NCI-H510A (cell line): Measurements from ENCODE around the gene SNRNP70.

Experiments
- DNase-seq: peaks from one replicate; lab custom pipeline; 2025; lab: John Stamatoyannopoulos, UW

SNRNP70 gene

DNA sequence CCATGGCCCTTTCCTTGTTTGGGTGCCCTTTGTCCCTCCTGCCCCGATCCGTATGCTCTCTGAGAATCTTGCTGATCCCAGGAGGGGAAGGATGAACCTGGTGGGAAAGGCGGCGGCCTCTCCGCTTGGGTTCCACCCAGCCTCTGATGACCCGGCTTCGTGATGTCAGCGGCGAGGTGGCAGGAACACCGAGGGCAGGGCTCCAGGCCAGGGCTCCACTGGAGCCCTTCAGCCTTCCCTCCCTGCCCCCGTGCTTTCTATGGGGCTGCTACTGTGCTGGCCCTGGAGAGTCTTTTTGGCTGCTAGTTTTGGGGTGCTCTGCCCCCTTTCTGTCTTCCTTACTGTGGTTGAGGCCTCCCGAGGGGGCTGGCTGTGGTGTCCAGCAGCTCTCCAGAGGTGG is 17.1 kb downstream of the SNRNP70 start:
- DNase-seq: no peak

DNA sequence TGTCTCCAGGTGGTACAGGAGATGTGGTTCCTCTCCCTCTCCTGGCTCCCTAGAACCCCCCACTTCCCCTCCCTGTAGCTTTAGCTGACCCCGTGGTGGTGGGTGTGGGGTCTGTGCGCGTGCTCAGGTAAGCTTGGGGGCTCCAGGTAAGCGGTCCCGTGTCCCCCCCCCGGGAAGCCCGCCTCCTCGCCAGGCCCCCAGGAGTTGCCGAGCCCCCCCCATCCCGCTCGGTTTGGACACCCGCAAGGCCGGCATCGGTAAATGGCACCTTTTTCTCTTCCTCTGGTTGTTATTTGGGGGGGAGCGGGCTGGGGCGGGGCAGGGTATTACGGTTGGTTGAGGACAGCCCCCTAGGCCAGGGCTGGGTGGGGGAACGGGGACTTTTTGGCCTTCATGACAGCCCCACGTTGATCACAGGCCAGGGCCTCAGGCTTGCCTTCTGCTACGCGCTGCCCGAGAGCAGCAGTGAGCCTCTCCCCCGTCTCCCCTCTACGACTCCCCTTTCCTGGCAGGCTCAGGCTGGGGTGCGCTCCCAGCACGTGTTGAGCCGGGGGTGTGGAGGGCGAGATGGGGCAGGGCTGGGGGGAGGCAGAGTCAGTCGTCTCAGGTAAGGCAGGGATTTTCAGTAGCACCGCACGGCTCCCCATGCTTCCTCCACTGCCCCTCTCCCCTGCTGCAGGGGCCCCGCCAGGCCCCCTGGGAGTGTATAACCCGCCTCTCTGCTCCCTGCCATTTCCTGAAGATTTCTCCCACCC is 18.3 kb downstream of the SNRNP70 start:
- DNase-seq: no peak

DNA sequence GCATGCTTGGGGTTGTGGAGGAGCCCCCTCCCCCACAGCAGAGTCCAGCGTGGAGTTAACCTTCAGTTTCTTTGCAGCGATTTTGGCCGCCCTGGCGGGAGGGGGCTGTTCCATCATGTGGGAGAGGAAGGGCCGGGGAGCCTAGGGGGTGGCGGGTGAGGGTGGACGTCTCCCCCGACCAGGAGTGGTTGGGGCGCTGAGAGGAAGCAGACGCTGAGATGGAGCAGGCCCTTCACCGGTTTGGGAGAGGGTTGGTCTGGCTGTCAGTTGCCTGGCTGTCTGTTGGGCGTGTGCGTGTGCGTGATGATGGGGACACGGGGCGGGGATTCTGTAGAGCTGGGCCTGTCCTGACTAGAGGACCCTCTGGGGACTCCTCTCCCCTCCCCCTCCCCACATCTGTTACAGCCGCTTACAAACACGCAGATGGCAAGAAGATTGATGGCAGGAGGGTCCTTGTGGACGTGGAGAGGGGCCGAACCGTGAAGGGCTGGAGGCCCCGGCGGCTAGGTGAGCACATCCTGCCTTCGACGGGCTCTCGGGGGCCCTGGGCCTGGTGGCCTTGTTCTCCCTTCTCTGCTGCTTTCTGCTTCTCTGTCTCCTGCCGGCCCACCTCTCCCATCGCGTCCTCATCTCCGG is 19.1 kb downstream of the SNRNP70 start:
- no peak for DNase-seq

DNA sequence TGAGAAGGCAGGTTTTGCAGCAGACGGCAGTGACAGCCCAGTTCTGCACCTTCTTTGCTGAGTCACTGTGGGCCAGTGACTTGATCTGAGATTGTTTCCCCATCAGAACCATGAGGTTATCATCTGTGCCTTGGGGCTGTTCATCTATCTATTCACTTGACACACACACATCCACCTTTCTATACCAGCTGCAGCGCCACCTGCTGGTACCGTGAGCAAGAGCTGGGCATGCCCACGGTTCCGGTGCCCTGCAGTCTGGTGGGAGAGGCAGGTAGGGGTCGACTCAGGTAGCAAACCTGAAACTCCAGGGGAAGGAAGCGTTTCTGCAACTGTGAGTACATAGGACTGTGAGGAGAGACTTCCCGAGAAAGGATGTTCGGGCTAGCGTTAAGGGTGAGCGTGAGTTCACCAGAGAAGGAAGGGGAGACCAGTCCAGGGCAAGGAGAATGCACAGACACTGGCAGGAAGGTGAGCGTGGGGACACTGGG is 21.4 kb downstream of the SNRNP70 start:
- DNase-seq: no peak

DNA sequence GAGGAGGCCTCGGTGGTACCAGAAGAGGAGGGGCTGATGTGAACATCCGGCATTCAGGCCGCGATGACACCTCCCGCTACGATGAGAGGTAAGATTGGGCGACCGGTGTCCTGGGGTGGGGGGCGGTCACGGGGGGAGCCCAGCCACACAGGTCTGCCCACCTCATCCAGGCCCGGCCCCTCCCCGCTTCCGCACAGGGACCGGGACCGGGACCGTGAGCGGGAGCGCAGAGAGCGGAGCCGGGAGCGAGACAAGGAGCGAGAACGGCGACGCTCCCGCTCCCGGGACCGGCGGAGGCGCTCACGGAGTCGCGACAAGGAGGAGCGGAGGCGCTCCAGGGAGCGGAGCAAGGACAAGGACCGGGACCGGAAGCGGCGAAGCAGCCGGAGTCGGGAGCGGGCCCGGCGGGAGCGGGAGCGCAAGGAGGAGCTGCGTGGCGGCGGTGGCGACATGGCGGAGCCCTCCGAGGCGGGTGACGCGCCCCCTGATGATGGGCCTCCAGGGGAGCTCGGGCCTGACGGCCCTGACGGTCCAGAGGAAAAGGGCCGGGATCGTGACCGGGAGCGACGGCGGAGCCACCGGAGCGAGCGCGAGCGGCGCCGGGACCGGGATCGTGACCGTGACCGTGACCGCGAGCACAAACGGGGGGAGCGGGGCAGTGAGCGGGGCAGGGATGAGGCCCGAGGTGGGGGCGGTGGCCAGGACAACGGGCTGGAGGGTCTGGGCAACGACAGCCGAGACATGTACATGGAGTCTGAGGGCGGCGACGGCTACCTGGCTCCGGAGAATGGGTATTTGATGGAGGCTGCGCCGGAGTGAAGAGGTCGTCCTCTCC is 22.6 kb downstream of the SNRNP70 start:
- no peak for DNase-seq

DNA sequence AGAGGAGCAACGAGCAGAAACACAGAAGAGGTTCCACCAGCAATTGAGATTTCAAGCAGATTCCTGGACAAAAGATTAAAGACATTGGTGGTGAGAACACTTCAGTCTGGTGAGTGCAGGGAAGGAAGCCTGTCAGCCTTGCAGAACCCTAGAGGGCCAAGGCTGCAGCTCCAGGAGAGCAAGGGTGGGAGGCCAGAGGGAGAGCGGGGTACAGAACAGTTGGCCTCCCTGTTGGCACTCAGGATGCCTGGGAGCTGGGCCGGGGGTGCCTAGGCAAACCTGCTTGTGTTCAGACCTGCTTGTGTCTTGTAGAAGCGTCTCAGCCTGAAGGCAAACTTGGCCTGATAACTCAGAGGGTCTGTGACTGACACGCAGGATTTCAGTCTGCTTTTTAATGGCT is 23.8 kb downstream of the SNRNP70 start:
- DNase-seq: no peak

DNA sequence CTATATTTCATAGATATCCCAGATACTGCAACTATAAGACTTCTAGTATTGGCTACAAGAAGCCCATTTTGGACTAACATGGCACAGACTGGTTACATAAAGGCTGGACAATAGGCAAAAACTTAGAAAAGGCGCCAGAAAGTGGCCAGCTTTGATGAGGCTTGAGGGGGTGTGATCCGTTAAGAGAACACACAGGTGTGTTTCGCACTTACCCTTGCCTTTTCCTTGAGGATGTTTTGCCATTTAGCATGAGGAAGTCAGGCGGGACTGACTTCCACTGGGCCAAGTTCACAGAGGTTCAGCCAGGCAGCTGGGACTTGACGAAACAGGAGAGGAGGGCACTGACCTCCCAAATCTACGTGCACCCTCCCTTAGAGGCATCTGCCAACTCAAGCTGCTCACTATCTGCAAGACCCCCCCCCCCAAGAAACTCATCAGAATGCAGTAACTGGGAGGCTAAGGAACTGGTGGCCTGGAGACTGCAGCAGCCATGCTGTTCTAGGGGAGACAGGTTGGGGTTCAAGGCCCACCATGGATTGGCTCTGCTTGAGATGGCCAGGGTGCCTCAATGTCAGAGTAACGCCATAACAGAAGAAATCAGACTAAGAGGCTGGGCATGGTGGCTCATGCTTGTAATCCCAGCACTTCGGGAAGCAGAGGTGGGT is 24.4 kb downstream of the SNRNP70 start:
- no peak for DNase-seq

DNA sequence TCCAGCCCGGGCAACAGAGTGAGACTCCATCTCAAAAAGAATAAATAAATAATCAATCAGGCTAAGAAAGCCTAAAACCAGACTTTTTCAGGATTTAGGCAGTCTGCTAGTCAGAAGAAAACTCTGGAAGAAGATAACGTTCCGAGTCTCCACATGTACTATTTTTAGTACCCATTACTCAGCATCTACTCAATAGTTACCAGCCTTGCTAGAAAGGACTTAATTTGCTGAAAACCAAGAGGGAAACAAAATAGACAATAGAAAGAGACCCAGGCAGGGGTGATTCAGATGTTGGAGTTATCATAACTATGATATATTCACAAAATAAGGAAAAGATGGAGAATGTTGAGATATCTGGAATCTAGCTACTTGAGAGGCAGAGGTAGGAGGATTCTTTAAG is 25.3 kb downstream of the SNRNP70 start:
- DNase-seq: no peak

DNA sequence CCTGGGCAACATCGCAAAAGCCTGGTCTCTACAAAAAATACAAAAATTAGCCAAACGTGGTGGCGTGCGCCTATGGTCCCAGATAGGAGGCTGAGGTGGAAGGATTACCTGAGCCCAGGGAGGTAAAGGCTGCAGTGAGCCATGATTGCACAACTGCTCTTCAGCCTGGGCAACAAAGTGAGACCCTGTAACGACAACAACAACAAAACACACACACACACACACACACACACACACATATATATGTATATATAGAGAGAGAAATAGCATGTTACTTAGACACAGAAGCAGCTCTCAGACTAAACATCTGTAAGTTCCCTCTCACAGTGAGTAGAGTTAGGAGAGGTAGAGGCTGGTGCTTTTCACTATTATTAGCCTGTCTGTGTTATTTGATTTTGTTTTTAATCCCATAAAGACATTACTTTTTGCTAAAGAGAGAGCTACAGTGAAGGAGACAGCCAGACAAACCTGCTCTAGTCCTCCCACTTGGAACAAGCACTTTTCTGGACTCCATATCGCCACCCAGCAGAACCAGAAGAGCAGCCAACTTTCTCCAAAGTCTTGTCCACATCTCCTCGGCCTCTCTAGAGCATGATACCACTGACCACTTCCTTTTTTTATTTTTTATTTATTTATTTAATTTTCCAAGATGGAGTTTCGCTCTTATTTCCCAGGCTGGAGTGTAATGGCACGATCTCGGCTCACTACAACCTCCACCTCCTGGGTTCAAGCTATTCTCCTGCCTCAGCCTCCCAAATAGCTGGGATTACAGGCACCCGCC is 26.2 kb downstream of the SNRNP70 start:
- no peak for DNase-seq

DNA sequence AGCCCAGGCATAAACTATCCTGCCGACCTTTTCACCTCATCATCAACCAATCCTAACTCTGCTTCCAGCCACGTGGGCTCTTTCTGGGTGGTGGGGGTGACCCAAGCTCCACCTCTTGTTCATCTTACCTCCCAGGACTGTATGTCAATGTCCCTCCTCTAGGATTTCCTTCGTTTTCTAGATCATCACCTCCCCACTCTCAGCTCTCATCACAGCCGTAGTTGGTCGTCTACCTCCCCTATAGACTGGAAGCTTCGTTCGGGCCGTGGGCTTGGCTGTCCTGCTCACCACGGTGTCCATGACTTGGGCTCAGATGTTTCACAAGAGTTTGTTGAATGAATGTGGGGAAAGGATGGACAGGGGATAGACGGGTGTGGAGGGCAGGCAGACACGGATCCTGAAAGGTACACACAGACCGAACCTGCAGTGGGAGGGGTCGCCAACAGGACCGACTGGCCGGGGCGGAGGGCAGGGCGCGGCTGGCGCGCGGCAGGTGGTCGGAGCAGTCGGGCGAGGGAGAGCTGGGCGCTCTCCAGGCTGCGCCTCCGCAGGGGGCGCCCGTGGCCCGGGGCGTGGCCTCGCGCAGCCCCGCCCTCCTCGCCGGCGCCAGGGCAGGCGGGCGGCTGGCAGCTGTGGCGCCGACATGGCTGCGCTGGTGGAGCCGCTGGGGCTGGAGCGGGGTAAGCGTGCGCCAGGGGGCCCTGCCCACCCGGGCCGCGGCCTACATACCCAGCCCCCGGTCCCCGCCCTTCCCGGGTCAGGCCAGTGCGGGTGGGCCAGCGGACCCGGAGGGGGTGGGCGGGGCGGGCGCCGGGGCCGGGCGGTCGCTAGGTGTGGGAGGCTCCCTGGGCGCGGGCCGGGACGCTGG is 28.7 kb downstream of the SNRNP70 start, which contains the start of gene LIN7B:
TSS of gene LIN7B (plus strand) at position 609 of the 868 bp plus-strand sequence. CDS start at position 644, 35 bp downstream.
- DNase-seq: peak; percentile 45

DNA sequence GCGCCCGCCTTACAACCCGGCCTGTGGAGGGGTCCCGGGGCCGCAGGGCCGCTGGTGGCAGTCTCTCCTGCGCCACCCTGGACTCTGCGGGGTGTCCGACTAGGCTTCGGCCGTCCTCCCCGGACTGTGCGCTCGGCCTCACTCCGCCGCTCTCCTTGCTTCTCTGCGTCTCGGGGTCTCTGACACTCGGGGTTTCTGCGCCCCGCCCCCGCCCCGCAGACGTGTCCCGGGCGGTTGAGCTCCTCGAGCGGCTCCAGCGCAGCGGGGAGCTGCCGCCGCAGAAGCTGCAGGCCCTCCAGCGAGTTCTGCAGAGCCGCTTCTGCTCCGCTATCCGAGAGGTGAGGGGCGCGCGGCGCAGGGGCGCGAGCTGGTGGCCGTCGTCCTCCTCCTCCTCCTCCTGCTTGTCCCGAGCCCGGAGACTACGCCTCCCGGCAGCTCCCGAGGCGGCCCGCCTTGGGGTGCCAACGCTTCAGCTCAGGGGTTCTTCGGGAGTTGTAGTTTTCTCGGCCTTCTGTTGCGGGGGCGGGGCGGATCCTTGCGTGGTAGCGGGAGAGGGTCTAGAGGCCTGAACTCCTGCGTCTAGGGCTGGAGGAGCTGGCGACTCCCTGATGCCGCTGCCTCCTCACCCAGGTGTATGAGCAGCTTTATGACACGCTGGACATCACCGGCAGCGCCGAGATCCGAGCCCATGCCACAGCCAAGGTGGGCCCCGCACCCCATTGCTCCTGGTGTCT is 29.5 kb downstream of the SNRNP70 start:
- no peak for DNase-seq

DNA sequence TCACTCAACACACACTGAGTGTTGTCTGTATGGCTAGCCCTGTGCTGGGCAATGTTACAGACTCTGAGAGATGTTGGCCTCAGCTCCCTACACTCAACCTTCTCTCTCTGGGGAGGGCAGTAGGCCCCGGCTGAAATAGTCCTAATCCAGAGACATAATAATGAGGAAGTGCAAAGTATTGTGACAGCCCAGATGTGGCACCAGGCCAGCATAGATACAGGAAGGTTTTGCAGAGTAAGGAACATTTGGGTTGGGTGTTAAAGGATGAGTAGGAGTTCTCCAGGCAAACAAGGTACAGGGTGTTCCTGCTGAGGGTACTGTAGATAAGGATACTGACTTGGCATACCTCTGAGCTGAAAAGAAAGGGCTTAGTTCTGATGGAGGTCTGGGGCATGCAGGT is 31.3 kb downstream of the SNRNP70 start:
- no peak for DNase-seq

DNA sequence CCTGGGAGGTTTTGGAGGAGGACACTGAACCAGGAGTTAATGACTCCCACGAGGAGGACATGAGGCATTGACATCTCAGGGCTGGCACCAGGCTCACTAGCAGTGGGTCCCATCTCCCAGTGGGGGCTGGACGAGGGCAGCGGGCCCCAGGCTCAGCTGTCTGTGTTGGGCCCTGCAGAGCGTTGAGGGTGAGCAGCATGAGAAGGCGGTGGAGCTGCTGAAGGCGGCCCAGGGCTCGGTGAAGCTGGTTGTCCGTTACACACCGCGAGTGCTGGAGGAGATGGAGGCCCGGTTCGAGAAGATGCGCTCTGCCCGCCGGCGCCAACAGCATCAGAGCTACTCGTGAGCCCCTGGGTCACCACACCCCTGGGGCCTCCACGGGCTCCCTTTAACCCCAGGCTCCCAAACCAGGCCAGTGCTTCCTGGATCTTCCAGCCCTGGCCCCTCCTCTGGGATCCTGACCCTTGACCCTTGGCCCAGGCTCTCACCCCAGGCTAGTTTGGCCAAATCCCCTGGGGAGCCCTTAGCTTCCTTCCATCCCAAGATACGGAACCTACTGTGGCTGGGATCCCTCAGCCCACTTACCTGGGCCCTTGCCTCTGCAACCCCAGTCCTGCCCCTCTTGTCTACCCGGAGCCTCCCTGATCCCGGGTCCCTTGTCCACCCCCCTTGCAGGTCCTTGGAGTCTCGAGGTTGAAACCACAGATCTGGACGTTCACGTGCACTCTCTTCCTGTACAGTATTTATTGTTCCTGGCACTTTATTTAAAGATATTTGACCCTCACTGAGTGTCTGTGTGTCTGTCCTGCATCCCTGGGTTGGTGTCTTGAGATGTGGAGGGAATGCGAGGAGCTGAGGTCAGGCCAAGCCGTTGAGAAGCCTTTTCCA is 32.7 kb downstream of the SNRNP70 start:
- DNase-seq: no peak

DNA sequence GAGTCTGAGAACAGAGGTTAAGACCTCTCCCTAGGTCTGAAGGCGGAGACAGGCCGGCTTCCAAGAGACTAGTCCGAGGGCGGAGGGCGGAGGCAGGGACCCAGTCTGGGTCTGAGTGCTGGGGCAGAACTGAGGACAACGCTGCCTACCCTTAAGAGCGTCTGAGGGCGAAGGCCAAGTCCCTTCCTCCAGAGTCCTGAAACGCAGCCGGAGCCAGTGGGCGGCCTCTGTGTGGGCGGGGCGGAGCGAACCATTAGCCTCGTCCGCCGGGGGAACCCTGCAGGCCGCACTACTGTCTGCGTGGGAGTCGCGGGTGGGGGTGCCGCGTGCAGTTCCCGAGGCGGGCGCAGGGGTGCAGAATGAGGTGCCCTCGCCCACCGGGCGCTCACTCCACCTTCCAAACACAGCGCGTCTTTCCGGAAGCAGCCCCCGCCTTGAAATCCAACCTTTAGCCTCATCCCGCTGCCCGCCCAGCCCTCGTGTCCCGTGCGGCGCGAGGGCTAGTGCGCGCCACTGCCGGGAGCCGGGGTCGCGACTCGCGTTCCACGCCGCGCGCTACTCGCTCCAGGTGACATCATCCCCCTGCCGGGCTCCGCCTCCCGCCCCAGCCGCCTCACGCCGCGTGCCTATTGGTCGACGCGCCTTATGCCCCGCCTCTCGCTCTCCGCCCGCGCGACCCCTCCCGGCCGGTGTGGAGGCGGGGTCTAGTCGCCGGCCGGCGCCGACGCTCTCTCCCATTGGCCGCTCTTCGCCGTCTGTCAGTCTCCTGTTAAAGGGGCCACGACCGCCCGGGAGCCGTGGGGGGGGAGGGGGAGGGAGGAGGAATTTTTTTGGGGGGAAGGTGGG is 33.5 kb downstream of the SNRNP70 start, which contains the start of gene C19orf73:
TSS of gene C19orf73 (minus strand) at position 579 of the 846 bp plus-strand sequence. CDS start at position 458, 121 bp downstream.
- peak; percentile 72 for DNase-seq

DNA sequence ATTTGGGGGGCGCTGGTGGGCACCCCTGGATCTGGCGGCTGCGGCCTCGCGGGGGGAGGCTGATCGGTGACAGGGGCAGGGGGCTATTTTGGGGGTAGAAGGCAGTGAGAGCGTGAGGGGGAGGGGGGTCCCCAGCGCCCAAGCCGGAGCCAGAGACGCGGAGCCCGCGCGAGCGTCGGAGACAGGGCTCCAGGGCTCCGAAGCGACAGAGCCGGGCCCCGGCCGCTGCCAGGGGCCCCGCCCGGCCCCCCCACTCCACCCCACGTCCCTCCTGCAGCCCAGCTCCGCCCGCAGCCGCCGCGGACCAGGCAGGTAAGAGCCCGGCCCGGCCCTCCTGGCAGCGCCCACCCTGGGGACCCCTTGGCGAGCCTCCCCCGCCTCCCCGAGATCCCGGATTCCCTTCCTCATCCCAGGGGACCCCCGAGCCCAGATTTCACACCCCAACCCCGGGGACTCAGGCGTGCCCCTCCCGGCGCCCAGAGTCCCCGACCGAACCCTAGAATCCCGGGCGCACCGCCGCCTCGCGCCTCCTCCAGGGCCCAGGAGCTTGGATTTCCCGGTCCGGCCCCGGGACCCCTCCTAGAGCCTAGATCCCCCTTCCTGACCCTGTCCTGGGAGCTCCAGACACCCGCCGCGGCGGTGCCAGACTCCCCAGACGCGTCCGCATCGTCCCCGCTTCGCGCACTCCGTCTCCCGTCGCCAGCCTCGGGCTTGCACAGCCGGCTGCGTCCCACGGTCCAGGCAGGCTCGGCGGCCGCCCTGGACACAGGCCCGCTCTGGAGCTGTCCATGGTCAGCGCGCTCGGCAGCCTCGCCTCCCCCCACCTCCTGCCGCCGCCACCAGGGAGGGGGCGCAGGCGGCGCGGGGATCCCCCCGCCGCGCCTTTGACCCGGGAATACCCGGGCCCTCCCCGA is 34.4 kb downstream of the SNRNP70 start, which contains the start of gene PPFIA3:
TSS of gene PPFIA3 (plus strand) at position 134 of the 914 bp plus-strand sequence. CDS start 8,330 bp downstream, outside the sequence.
- DNase-seq: no peak

DNA sequence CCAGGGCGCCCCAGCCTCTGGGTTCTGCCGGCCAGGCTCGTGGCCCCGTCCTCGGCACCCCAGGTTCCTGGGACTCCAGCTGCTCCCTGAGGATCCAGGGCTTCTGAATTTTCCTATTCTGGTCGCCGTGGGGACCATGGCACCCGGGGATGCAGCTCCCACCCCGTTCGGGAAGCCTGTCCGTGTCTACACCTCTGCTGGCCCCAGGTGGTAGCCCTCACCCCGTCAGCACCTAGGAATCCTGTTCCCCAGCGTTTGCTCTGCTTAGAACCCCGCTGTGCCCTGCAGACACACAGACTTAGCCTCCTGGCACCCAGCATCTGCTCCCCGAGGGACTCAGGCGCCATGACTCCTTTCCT is 35.1 kb downstream of the SNRNP70 start:
- DNase-seq: no peak
